Activated T-helper 1 cell treated with anti-CD3 and anti-CD28 coated beads, Interleukin-12 subunit alpha, Interleukin-12 subunit beta, Interleukin-2, Interleukin-4 antibody, amounts not matched to agents 30 ng/mL and 10 ng/mL and 1 ng/mL, durations not matched to agents 14 hours and 24 hours and 36 hours (primary cell): ENCODE measurements around the gene TOR1AIP2. TPM values are rescaled to one million over a fixed set of nuclear protein-coding genes. Genes with fewer than 3 reads are reported as not detected.

Experiments used
- DNase-seq: peaks from one replicate; pipeline ENCODE4 v3.0.0; 2021; ENCODE audit warnings: low spot score
- H3K27ac Mint-ChIP-seq: one replicate; pipeline ENCODE4 v1.8.0; 2021; ENCODE audit warnings: mild to moderate bottlenecking, mixed read lengths
- H3K27me3 Mint-ChIP-seq: one replicate; pipeline ENCODE4 v1.8.0; 2022; ENCODE audit warnings: mild to moderate bottlenecking, moderate library complexity, mixed read lengths; ENCODE audit not compliant: insufficient read depth
- H3K36me3 Mint-ChIP-seq: one replicate; pipeline ENCODE4 v1.8.0; 2021; ENCODE audit warnings: low read depth, mixed read lengths
- H3K4me1 Mint-ChIP-seq: one replicate; pipeline ENCODE4 v1.8.0; 2021; ENCODE audit warnings: low read depth, mixed read lengths
- H3K4me3 Mint-ChIP-seq: one replicate; pipeline ENCODE4 v1.8.0; 2021; ENCODE audit warnings: mild to moderate bottlenecking, moderate library complexity, mixed read lengths
- H3K9me3 Mint-ChIP-seq: one replicate; pipeline ENCODE4 v1.8.0; 2021; ENCODE audit warnings: mixed read lengths
- intact Hi-C: fragments of 100-400 bp; cut with micrococcal nuclease; formaldehyde crosslinking; loops from one replicate; pipeline ENCODE4 v1.15.1; 2024
- total RNA-seq: library from RNA; stranded (reverse); gene quantifications from 2 replicates; pipeline ENCODE4 v1.2.3, GENCODE V29; 2022

TOR1AIP2 gene
- total RNA-seq, 1 donor from 2014 or later: 62.6 TPM

- Mint-ChIP-seq H3K4me1 (peaks cover 22% of the 10 kb centered on the region), H3K9me3 (no peaks in the 10 kb centered on the region), H3K36me3 (peaks cover 2% of the 10 kb centered on the region), H3K27me3 (peaks cover 2% of the 10 kb centered on the region), H3K4me3 (no peak overlapping the region), H3K27ac (no peak overlapping the region)
- intact Hi-C loops: no loop called here
- no peak for DNase-seq
Measured at GRCh38 chr1:179831225-179831624, 46.4 kb downstream of the TOR1AIP2 start.

GRCh38 chr1:179828554-179829110 lies 49.0 kb downstream of the TOR1AIP2 start:
- H3K36me3 Mint-ChIP-seq: no peaks in the 10 kb centered on the region
- no peak overlapping the region for H3K4me3 Mint-ChIP-seq
- DNase-seq: no peak
- peaks cover 2% of the 10 kb centered on the region for H3K27me3 Mint-ChIP-seq
- intact Hi-C loops: no loop called here
- H3K27ac Mint-ChIP-seq: no peak overlapping the region
- H3K4me1 Mint-ChIP-seq: peaks cover 22% of the 10 kb centered on the region
- no peaks in the 10 kb centered on the region for H3K9me3 Mint-ChIP-seq

GRCh38 chr1:179826626-179827280 lies 50.9 kb downstream of the TOR1AIP2 start:
- Mint-ChIP-seq H3K4me3 (no peak overlapping the region), H3K4me1 (peaks cover 14% of the 10 kb centered on the region), H3K36me3 (no peaks in the 10 kb centered on the region), H3K9me3 (no peaks in the 10 kb centered on the region), H3K27ac (no peak overlapping the region), H3K27me3 (peaks cover 2% of the 10 kb centered on the region)
- intact Hi-C loops: no loop called here
- no peak for DNase-seq

- Mint-ChIP-seq H3K4me1 (peaks cover 6% of the 10 kb centered on the region), H3K9me3 (no peaks in the 10 kb centered on the region), H3K27ac (no peak overlapping the region), H3K36me3 (no peaks in the 10 kb centered on the region), H3K4me3 (no peak overlapping the region), H3K27me3 (peaks cover 2% of the 10 kb centered on the region)
- intact Hi-C loops: no loop called here
- DNase-seq: no peak
Measured at GRCh38 chr1:179825798-179826460, 51.7 kb downstream of the TOR1AIP2 start.

GRCh38 chr1:179825206-179825605 lies 52.4 kb downstream of the TOR1AIP2 start:
- Mint-ChIP-seq H3K4me3 (no peak overlapping the region), H3K36me3 (no peaks in the 10 kb centered on the region), H3K27ac (no peak overlapping the region), H3K4me1 (no peaks in the 10 kb centered on the region), H3K9me3 (no peaks in the 10 kb centered on the region), H3K27me3 (peaks cover 2% of the 10 kb centered on the region)
- intact Hi-C loops: no loop called here
- DNase-seq: no peak

GRCh38 chr1:179824265-179824664 lies 53.3 kb downstream of the TOR1AIP2 start:
- Mint-ChIP-seq H3K27ac (no peak overlapping the region), H3K36me3 (no peaks in the 10 kb centered on the region), H3K4me1 (no peaks in the 10 kb centered on the region), H3K4me3 (no peak overlapping the region), H3K9me3 (no peaks in the 10 kb centered on the region), H3K27me3 (peaks cover 2% of the 10 kb centered on the region)
- DNase-seq: no peak
- intact Hi-C loops: no loop called here

GRCh38 chr1:179823693-179824092 lies 53.9 kb downstream of the TOR1AIP2 start:
- H3K27ac Mint-ChIP-seq: no peak overlapping the region

GRCh38 chr1:179822065-179822464 lies 55.5 kb downstream of the TOR1AIP2 start:
- intact Hi-C loops: no loop called here
- no peaks in the 10 kb centered on the region for H3K4me1 Mint-ChIP-seq
- no peak for DNase-seq
- H3K36me3 Mint-ChIP-seq: no peaks in the 10 kb centered on the region
- H3K4me3 Mint-ChIP-seq: no peak overlapping the region
- H3K27me3 Mint-ChIP-seq: peaks cover 2% of the 10 kb centered on the region
- H3K9me3 Mint-ChIP-seq: no peaks in the 10 kb centered on the region
- no peak overlapping the region for H3K27ac Mint-ChIP-seq

More at GRCh38 chr1:179823693-179824092, 53.9 kb downstream of the TOR1AIP2 start:
- no peaks in the 10 kb centered on the region for H3K4me1 Mint-ChIP-seq
- no peak overlapping the region for H3K4me3 Mint-ChIP-seq
- no peak for DNase-seq
- no peaks in the 10 kb centered on the region for H3K36me3 Mint-ChIP-seq
- peaks cover 2% of the 10 kb centered on the region for H3K27me3 Mint-ChIP-seq
- intact Hi-C loops: no loop called here
- no peaks in the 10 kb centered on the region for H3K9me3 Mint-ChIP-seq

- no peaks in the 10 kb centered on the region for H3K4me1 Mint-ChIP-seq
- no peak overlapping the region for H3K27ac Mint-ChIP-seq
- DNase-seq: no peak
- H3K36me3 Mint-ChIP-seq: no peaks in the 10 kb centered on the region
- H3K27me3 Mint-ChIP-seq: no peaks in the 10 kb centered on the region
- no peaks in the 10 kb centered on the region for H3K9me3 Mint-ChIP-seq
- intact Hi-C loops: no loop called here
- H3K4me3 Mint-ChIP-seq: no peak overlapping the region
Measured at GRCh38 chr1:179821524-179821923, 56.1 kb downstream of the TOR1AIP2 start.

- Mint-ChIP-seq H3K36me3 (no peaks in the 10 kb centered on the region), H3K9me3 (no peaks in the 10 kb centered on the region), H3K27me3 (peaks cover 8% of the 10 kb centered on the region), H3K27ac (no peak overlapping the region), H3K4me1 (peaks cover 7% of the 10 kb centered on the region), H3K4me3 (no peak overlapping the region)
- no peak for DNase-seq
- intact Hi-C loops: no loop called here
Measured at GRCh38 chr1:179820226-179820970, 57.2 kb downstream of the TOR1AIP2 start.

GRCh38 chr1:179818743-179819173 lies 58.8 kb downstream of the TOR1AIP2 start:
- DNase-seq: no peak
- Mint-ChIP-seq H3K4me3 (no peak overlapping the region), H3K4me1 (peaks cover 20% of the 10 kb centered on the region), H3K27me3 (peaks cover 10% of the 10 kb centered on the region), H3K27ac (no peak overlapping the region), H3K36me3 (no peaks in the 10 kb centered on the region), H3K9me3 (no peaks in the 10 kb centered on the region)
- intact Hi-C loops: loop anchor here (10.0 kb wide), 2 partner anchors 454 to 574 kb away; partner anchors contain the start of gene AXDND1

- DNase-seq: no peak
- no peak overlapping the region for H3K27ac Mint-ChIP-seq
- H3K4me1 Mint-ChIP-seq: peaks cover 20% of the 10 kb centered on the region
- H3K36me3 Mint-ChIP-seq: no peaks in the 10 kb centered on the region
- H3K27me3 Mint-ChIP-seq: peaks cover 13% of the 10 kb centered on the region
- no peak overlapping the region for H3K4me3 Mint-ChIP-seq
- H3K9me3 Mint-ChIP-seq: no peaks in the 10 kb centered on the region
- intact Hi-C loops: loop anchor here (10.0 kb wide), 2 partner anchors 453 to 573 kb away; partner anchors contain the start of gene AXDND1
Measured at GRCh38 chr1:179818260-179818659, 59.3 kb downstream of the TOR1AIP2 start.
